ENCODE measurements around the gene EYA3. TPM values are rescaled to one million over a fixed set of nuclear protein-coding genes. Genes with fewer than 3 reads are reported as not detected.

The EYA3 gene
- total and polyA plus RNA-seq, 10 of the 15 experiments (the other 5 are each of a cell fraction or from before 2014, with no cell fraction given): 13.0 to 46.6 (median 23.4) TPM

DNA sequence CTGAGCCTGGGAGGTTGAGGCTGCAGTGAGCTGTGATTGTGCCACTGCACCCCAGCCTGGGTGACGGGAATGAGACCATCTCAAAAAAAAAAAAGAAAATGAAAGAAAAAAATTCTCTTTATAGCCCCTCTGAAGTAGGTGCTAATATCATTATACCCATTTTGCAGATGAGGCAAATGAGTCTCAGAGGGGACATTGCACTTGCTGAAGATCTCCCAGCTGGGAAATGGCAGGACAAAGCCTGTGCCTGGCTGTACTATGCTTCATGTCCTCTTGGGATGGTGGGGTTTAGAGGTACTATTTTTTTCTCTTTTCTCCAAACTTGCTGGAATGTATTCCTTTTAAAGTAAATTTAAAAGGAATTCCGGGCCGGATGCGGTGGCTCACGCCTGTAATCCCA is 152.0 kb downstream of the EYA3 start:
- H4K20me1 ChIP-seq (ENCODE audit: control insufficient read depth, insufficient read depth): no peaks in the 10 kb centered on the region
- ChIA-PET RAD21 (ENCODE audit: unreplicated experiment) (no interaction called here), POLR2A (interaction anchor here (0.7 to 1.0 kb wide), 2 partner anchors 20 to 273 kb away, joined by 3 to 7 read pairs; no protein-coding TSS in a partner anchor), SMC1A (ENCODE audit: uncharacterized antibody, unreplicated experiment) (interaction anchor here (1.0 to 2.3 kb wide), 3 partner anchors 10 to 84 kb away, joined by 3 to 8 read pairs (median 3); no protein-coding TSS in a partner anchor), CTCF (interaction anchor here (1.3 to 1.5 kb wide), 2 partner anchors 44 to 151 kb away, joined by 3 read pairs; no protein-coding TSS in a partner anchor)
- H3K27me3 ChIP-seq (replicated peaks in 1 of 2; ENCODE audit: control insufficient read depth in 2 of 2, insufficient read depth in 2 of 2, low read length in 1 of 2): peaks cover 0 to 2% of the 10 kb centered on the region in 2 experiments; a peak in 2 of 4 replicates
- FAIRE-seq (no peak), ATAC-seq (no peak), DNase-seq (ENCODE audit: low read depth, low spot score) (no peak)
- peaks cover 7% of the 10 kb centered on the region for H3K4me1 ChIP-seq (ENCODE audit: control insufficient read depth, insufficient read depth, low read length)
- no peak overlapping the region for H3K9ac ChIP-seq (ENCODE audit: control insufficient read depth, insufficient read depth, low read length)
- WGBS (ENCODE audit: insufficient coverage, insufficient replicate concordance, low lambda C conversion rate, missing lambda C conversion rate): 80% methylated on average over 4 of the region's 5 CpGs
- in situ Hi-C loops (cut with MboI) (loop anchor here (5.0 kb wide), 1 partner anchor 51 kb away; no protein-coding TSS in a partner anchor), intact Hi-C loops (cut with micrococcal nuclease; ENCODE audit: unreplicated experiment) (no loop called here)
- H3K27ac ChIP-seq (ENCODE audit: control insufficient read depth, insufficient read depth): no peak overlapping the region
- H3K79me2 ChIP-seq (ENCODE audit: control insufficient read depth, insufficient read depth, low read length): no peaks in the 10 kb centered on the region
- H3K9me3 ChIP-seq (replicated peaks; ENCODE audit: control insufficient read depth, insufficient read depth, low read length): no peaks in the 10 kb centered on the region
- no TSS peak for BruUV-seq (replicated peaks)
- no peaks in the 10 kb centered on the region for H3K36me3 ChIP-seq (ENCODE audit: control insufficient read depth in 2 of 2, insufficient read depth in 2 of 2, low read length in 1 of 2)
- no peak overlapping the region for H3K4me2 ChIP-seq (ENCODE audit: control insufficient read depth, insufficient read depth)
- no peak overlapping the region for H3K4me3 ChIP-seq
- TF ChIP-seq WRNIP1 (IDR thresholded peaks at IDR 0.05; ENCODE audit: borderline replicate concordance, low read depth, low read length) (no peak), MEF2A (IDR thresholded peaks at IDR 0.05; ENCODE audit: insufficient read depth, low read depth, low read length) (no peak), SMAD5 (IDR thresholded peaks at IDR 0.05; ENCODE audit: low read depth) (no peak), TCF7 (IDR thresholded peaks at IDR 0.05; ENCODE audit: borderline replicate concordance) (no peak), POLR2AphosphoS2 (IDR thresholded peaks at IDR 0.05; ENCODE audit: low read depth, low read length) (no peak), SMC3 (IDR thresholded peaks at IDR 0.05; ENCODE audit: borderline replicate concordance, low read length) (no peak), CREM (IDR thresholded peaks at IDR 0.05; ENCODE audit: low read depth) (no peak), HDAC2 (IDR thresholded peaks at IDR 0.05) (no peak), POU2F2 (IDR thresholded peaks at IDR 0.05; ENCODE audit: borderline replicate concordance, low read depth, low read length) (no peak), SREBF1 (IDR thresholded peaks at IDR 0.05; ENCODE audit: low read length) (no peak)
- TF ChIP-seq, protein P1, sequence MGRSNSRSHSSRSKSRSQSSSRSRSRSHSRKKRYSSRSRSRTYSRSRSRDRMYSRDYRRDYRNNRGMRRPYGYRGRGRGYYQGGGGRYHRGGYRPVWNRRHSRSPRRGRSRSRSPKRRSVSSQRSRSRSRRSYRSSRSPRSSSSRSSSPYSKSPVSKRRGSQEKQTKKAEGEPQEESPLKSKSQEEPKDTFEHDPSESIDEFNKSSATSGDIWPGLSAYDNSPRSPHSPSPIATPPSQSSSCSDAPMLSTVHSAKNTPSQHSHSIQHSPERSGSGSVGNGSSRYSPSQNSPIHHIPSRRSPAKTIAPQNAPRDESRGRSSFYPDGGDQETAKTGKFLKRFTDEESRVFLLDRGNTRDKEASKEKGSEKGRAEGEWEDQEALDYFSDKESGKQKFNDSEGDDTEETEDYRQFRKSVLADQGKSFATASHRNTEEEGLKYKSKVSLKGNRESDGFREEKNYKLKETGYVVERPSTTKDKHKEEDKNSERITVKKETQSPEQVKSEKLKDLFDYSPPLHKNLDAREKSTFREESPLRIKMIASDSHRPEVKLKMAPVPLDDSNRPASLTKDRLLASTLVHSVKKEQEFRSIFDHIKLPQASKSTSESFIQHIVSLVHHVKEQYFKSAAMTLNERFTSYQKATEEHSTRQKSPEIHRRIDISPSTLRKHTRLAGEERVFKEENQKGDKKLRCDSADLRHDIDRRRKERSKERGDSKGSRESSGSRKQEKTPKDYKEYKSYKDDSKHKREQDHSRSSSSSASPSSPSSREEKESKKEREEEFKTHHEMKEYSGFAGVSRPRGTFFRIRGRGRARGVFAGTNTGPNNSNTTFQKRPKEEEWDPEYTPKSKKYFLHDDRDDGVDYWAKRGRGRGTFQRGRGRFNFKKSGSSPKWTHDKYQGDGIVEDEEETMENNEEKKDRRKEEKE (IDR thresholded peaks at IDR 0.05): no peak
- TF ChIP-seq, protein P2, sequence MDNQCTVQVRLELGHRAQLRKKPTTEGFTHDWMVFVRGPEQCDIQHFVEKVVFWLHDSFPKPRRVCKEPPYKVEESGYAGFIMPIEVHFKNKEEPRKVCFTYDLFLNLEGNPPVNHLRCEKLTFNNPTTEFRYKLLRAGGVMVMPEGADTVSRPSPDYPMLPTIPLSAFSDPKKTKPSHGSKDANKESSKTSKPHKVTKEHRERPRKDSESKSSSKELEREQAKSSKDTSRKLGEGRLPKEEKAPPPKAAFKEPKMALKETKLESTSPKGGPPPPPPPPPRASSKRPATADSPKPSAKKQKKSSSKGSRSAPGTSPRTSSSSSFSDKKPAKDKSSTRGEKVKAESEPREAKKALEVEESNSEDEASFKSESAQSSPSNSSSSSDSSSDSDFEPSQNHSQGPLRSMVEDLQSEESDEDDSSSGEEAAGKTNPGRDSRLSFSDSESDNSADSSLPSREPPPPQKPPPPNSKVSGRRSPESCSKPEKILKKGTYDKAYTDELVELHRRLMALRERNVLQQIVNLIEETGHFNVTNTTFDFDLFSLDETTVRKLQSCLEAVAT (IDR thresholded peaks at IDR 0.05): no peak
- TF ChIP-seq, protein P3, sequence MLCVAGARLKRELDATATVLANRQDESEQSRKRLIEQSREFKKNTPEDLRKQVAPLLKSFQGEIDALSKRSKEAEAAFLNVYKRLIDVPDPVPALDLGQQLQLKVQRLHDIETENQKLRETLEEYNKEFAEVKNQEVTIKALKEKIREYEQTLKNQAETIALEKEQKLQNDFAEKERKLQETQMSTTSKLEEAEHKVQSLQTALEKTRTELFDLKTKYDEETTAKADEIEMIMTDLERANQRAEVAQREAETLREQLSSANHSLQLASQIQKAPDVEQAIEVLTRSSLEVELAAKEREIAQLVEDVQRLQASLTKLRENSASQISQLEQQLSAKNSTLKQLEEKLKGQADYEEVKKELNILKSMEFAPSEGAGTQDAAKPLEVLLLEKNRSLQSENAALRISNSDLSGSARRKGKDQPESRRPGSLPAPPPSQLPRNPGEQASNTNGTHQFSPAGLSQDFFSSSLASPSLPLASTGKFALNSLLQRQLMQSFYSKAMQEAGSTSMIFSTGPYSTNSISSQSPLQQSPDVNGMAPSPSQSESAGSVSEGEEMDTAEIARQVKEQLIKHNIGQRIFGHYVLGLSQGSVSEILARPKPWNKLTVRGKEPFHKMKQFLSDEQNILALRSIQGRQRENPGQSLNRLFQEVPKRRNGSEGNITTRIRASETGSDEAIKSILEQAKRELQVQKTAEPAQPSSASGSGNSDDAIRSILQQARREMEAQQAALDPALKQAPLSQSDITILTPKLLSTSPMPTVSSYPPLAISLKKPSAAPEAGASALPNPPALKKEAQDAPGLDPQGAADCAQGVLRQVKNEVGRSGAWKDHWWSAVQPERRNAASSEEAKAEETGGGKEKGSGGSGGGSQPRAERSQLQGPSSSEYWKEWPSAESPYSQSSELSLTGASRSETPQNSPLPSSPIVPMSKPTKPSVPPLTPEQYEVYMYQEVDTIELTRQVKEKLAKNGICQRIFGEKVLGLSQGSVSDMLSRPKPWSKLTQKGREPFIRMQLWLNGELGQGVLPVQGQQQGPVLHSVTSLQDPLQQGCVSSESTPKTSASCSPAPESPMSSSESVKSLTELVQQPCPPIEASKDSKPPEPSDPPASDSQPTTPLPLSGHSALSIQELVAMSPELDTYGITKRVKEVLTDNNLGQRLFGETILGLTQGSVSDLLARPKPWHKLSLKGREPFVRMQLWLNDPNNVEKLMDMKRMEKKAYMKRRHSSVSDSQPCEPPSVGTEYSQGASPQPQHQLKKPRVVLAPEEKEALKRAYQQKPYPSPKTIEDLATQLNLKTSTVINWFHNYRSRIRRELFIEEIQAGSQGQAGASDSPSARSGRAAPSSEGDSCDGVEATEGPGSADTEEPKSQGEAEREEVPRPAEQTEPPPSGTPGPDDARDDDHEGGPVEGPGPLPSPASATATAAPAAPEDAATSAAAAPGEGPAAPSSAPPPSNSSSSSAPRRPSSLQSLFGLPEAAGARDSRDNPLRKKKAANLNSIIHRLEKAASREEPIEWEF (IDR thresholded peaks at IDR 0.05; ENCODE audit: insufficient replicate concordance, low read depth, low read length): no peak
- no peak overlapping the region for H2AFZ ChIP-seq (ENCODE audit: control insufficient read depth, low read depth, low read length)
